Caco-2 (cell line): ENCODE results near the gene INHBB. TPM values are rescaled to one million over a fixed set of nuclear protein-coding genes. Genes with fewer than 3 reads are reported as not detected.

Experiments used
- BruUV-seq: library from RNA; stranded (reverse); fragments of 400-500 nt; replicated peaks from 2 replicates; lab custom pipeline; 2021; lab: Mats Ljungman, UMichigan
- CTCF ChIA-PET: fragments of 300-600 bp; sonication (Branson Sonifier 250); formaldehyde crosslinking; loops from one replicate; lab custom pipeline; 2022; ENCODE audit warnings: antibody characterized with exemption; lab: Charles Lee
- POLR2A ChIA-PET: fragments of 300-600 bp; sonication (Branson Sonifier 250); formaldehyde crosslinking; loops from one replicate; lab custom pipeline; 2022; ENCODE audit warnings: antibody characterized with exemption; lab: Charles Lee
- DNase-seq, 2 experiments: peaks; one replicate each; pipeline versions ENCODE4 v3.0.0 to v3.0.0-alpha.2; 2020 to 2022
- H3K27me3 ChIP-seq: replicated peaks from 2 replicates; pipeline ENCODE4 v1.6.0; 2011; ENCODE audit warnings: low read length; ENCODE audit not compliant: control insufficient read depth, insufficient read depth
- H3K36me3 ChIP-seq: 2 replicates; pipeline ENCODE4 v1.5.1; 2011; ENCODE audit warnings: low read length; ENCODE audit not compliant: control insufficient read depth, insufficient read depth
- H3K4me1 ChIP-seq: fragments of 250-450 bp; sonication (Bioruptor Pico); 2 replicates; pipeline ENCODE4 v1.5.1; 2020; ENCODE audit warnings: mild to moderate bottlenecking
- H3K4me3 ChIP-seq: 2 replicates; pipeline ENCODE4 v1.5.1; 2011; ENCODE audit warnings: low read depth, mild to moderate bottlenecking, control low read depth, low read length
- H3K9me3 ChIP-seq: fragments of 250-450 bp; sonication (Bioruptor Pico); 2 replicates; pipeline ENCODE4 v1.5.1; 2020; ENCODE audit warnings: mild to moderate bottlenecking, moderate library complexity
- H3K27ac Mint-ChIP-seq: one replicate; pipeline ENCODE4 v1.8.0; 2022; ENCODE audit warnings: mixed read lengths; ENCODE audit not compliant: unreplicated experiment
- H3K27me3 Mint-ChIP-seq: one replicate; pipeline ENCODE4 v1.8.0; 2022; ENCODE audit warnings: mixed read lengths; ENCODE audit not compliant: insufficient read depth, unreplicated experiment
- H3K36me3 Mint-ChIP-seq: one replicate; pipeline ENCODE4 v1.8.0; 2022; ENCODE audit warnings: mild to moderate bottlenecking, mixed read lengths; ENCODE audit not compliant: insufficient read depth, unreplicated experiment
- H3K4me1 Mint-ChIP-seq: one replicate; pipeline ENCODE4 v1.8.0; 2022; ENCODE audit warnings: low read depth, mixed read lengths; ENCODE audit not compliant: unreplicated experiment
- H3K4me3 Mint-ChIP-seq: one replicate; pipeline ENCODE4 v1.8.0; 2022; ENCODE audit warnings: mild to moderate bottlenecking, moderate library complexity, mixed read lengths; ENCODE audit not compliant: unreplicated experiment
- H3K9me3 Mint-ChIP-seq: one replicate; pipeline ENCODE4 v1.8.0; 2022; ENCODE audit warnings: mixed read lengths; ENCODE audit not compliant: unreplicated experiment
- intact Hi-C: fragments of 100-400 bp; cut with micrococcal nuclease; formaldehyde crosslinking; loops from one replicate; pipeline ENCODE4 v1.10.0; 2022; ENCODE audit not compliant: unreplicated experiment
- total RNA-seq: library from RNA; stranded (reverse); gene quantifications from 2 replicates; pipeline ENCODE4 v1.2.3, GENCODE V29; 2022
- TF ChIP-seq, protein P1 (sequence below), 2 experiments: fragments of 200-600 bp in 1 of 2; IDR thresholded peaks; 1 replicate in 1 of 2; 2 replicates in 1 of 2; pipeline versions ENCODE4 v1.5.1 to v1.8.0; 2011 to 2022; ENCODE audit warnings: antibody characterized with exemption in 1 of 2, control low read depth in 1 of 2, inconsistent platforms in 1 of 2, low read depth in 1 of 2, low read length in 1 of 2, mild to moderate bottlenecking in 1 of 2, moderate library complexity in 1 of 2; ENCODE audit not compliant: insufficient read depth in 1 of 2, severe bottlenecking in 1 of 2, unreplicated experiment in 1 of 2

Gene INHBB
- total RNA-seq, 1 experiment from 2014 or later = 28.9 TPM

GRCh38 chr2:120394764-120395163, 48.8 kb downstream of the INHBB start:
- TF ChIP-seq, protein P1, sequence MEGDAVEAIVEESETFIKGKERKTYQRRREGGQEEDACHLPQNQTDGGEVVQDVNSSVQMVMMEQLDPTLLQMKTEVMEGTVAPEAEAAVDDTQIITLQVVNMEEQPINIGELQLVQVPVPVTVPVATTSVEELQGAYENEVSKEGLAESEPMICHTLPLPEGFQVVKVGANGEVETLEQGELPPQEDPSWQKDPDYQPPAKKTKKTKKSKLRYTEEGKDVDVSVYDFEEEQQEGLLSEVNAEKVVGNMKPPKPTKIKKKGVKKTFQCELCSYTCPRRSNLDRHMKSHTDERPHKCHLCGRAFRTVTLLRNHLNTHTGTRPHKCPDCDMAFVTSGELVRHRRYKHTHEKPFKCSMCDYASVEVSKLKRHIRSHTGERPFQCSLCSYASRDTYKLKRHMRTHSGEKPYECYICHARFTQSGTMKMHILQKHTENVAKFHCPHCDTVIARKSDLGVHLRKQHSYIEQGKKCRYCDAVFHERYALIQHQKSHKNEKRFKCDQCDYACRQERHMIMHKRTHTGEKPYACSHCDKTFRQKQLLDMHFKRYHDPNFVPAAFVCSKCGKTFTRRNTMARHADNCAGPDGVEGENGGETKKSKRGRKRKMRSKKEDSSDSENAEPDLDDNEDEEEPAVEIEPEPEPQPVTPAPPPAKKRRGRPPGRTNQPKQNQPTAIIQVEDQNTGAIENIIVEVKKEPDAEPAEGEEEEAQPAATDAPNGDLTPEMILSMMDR (IDR thresholded peaks at IDR 0.05; ENCODE audit: insufficient read depth in 1 of 2, low read depth in 1 of 2, low read length in 1 of 2, severe bottlenecking in 1 of 2, unreplicated experiment in 1 of 2) = no peak
- DNase-seq = no peak
- Mint-ChIP-seq H3K36me3 (peaks cover 7% of the 10 kb centered on the region), H3K27ac (peak overlapping the region; percentile 57), H3K27me3 (no peaks in the 10 kb centered on the region), H3K4me3 (no peak overlapping the region), H3K4me1 (peaks cover 22% of the 10 kb centered on the region), H3K9me3 (no peaks in the 10 kb centered on the region)
- Histone ChIP-seq H3K36me3 (no peaks in the 10 kb centered on the region), H3K27me3 (no peaks in the 10 kb centered on the region), H3K4me1 (peaks cover 46% of the 10 kb centered on the region), H3K9me3 (no peaks in the 10 kb centered on the region; the same call in 1 of the 2 replicates), H3K4me3 (no peak overlapping the region)
- POLR2A ChIA-PET = no interaction called here
- BruUV-seq = no TSS peak
- intact Hi-C loops = no loop called here
- CTCF ChIA-PET = interaction anchor here (1.6 kb wide), 1 partner anchor 9 kb away, joined by 4 read pairs; no protein-coding TSS in a partner anchor

- Mint-ChIP-seq H3K36me3 (peaks cover 9% of the 10 kb centered on the region), H3K4me1 (peaks cover 28% of the 10 kb centered on the region), H3K27me3 (no peaks in the 10 kb centered on the region), H3K4me3 (no peak overlapping the region), H3K9me3 (no peaks in the 10 kb centered on the region), H3K27ac (peak overlapping the region; percentile 57)
- CTCF ChIA-PET = interaction anchor here (1.6 kb wide), 1 partner anchor 8 kb away, joined by 4 read pairs; no protein-coding TSS in a partner anchor
- intact Hi-C loops = no loop called here
- Histone ChIP-seq H3K4me3 (no peak overlapping the region), H3K9me3 (no peaks in the 10 kb centered on the region; the same call in 1 of the 2 replicates), H3K27me3 (no peaks in the 10 kb centered on the region), H3K36me3 (no peaks in the 10 kb centered on the region), H3K4me1 (peaks cover 52% of the 10 kb centered on the region)
- BruUV-seq = no TSS peak
- POLR2A ChIA-PET = no interaction called here
- DNase-seq = no peak
- TF ChIP-seq, protein P1 (IDR thresholded peaks at IDR 0.05; ENCODE audit: insufficient read depth in 1 of 2, low read depth in 1 of 2, low read length in 1 of 2, severe bottlenecking in 1 of 2, unreplicated experiment in 1 of 2) = no peak
These were observed 49.5 kb downstream of the INHBB start for GRCh38 chr2:120395221-120396012.

DNA sequence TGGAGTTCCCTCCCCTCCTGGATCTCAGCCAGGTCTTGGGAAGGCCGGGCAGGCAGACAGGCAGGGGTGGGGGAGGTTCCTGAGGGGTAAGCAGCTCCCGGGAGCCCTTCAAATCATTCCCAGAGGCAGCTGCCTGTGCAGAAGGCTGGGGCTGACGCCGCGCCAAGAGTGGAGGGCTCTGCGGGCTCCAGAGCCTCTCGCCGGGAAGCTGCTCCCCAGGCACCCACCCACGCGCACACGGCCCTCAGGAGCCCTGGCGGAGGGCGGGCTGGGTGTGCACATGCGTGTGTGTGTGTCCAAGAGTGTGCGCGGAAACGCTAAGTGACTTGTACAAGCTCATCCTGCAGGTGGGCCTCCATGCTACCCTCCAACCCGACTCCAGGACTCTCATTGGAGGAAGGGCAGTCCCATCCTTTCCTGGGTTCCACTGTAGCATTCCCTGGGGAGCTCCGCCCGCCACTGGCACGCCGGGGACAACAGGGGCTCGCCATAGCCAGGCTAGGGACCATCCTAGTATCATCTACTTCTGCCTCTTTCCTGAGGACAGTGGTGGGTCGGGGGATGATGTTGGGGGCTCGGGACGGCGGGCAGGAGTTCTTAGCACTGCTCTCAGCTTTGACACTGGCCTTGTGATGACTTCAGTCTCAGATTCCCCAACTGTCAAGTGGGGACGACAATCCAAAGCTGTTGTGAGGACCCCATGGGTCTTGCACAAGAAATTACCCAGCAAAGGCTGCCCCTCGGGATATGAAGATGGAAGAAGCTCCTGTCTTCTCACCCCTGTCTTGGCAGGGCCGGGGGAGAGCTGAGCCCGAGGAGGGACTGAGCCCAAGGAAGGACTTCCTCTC, 50.3 kb downstream of the INHBB start:
- H3K36me3 ChIP-seq = no peaks in the 10 kb centered on the region
- Mint-ChIP-seq H3K27me3 (no peaks in the 10 kb centered on the region), H3K4me1 (peaks cover 37% of the 10 kb centered on the region), H3K4me3 (no peak overlapping the region), H3K27ac (peak overlapping the region; percentile 96), H3K9me3 (no peaks in the 10 kb centered on the region), H3K36me3 (peaks cover 9% of the 10 kb centered on the region)
- BruUV-seq = no TSS peak
- POLR2A ChIA-PET = no interaction called here
- no peaks in the 10 kb centered on the region for H3K27me3 ChIP-seq
- intact Hi-C loops = no loop called here
- CTCF ChIA-PET = no interaction called here
- H3K4me1 ChIP-seq = peaks cover 60% of the 10 kb centered on the region
- TF ChIP-seq, protein P1 (IDR thresholded peaks at IDR 0.05; ENCODE audit: insufficient read depth in 1 of 2, low read depth in 1 of 2, low read length in 1 of 2, severe bottlenecking in 1 of 2, unreplicated experiment in 1 of 2) = no peak
- no peak overlapping the region for H3K4me3 ChIP-seq
- no peaks in the 10 kb centered on the region; the same call in 1 of the 2 replicates for H3K9me3 ChIP-seq
- DNase-seq = no peak
